Lower leg skin (tissue), 4 donors: Measurements from ENCODE around the gene KIRREL2. TPM values are rescaled to one million over a fixed set of nuclear protein-coding genes. Genes with fewer than 3 reads are reported as not detected.

Source experiments
- DNase-seq, 2 donors: peaks; one replicate each; pipeline ENCODE4 v3.0.0-alpha.2; 2019; ENCODE audit warnings: low spot score in 2 of 2
- H3K4me3 ChIP-seq: fragments of 200-600 bp; sonication (generic); 2 replicates; pipeline ENCODE4 v1.5.1; 2017; ENCODE audit warnings: mild to moderate bottlenecking, low read depth; ENCODE audit not compliant: poor library complexity, severe bottlenecking
- CTCF ChIP-seq, 3 donors: fragments of 450-650 bp; IDR thresholded peaks; one replicate each; pipeline ENCODE4 v1.5.1; 2016; ENCODE audit warnings: antibody characterized with exemption in 3 of 3, mild to moderate bottlenecking in 3 of 3, moderate library complexity in 2 of 3
- POLR2A ChIP-seq, 2 donors: fragments of 450-650 bp; IDR thresholded peaks; one replicate each; pipeline ENCODE4 v1.6.1; 2016 to 2017; ENCODE audit warnings: antibody characterized with exemption in 2 of 2, mild to moderate bottlenecking in 1 of 2, moderate library complexity in 1 of 2
- WGBS, 2 donors: methylation state at CpG; one replicate each; pipeline ENCODE4 v1.1.5; 2018; 5-methylcytosine and 5-hydroxymethylcytosine counted together
- intact Hi-C: fragments of 100-400 bp; cut with DNase I; formaldehyde crosslinking; loops from one replicate; pipeline ENCODE4 v1.15.0; 2023; ENCODE audit warnings: low total_unique reads
- total RNA-seq, 4 donors: library from RNA; depleted of rRNA; stranded (reverse); fragments of >200 nt; gene quantifications; one replicate each; pipeline ENCODE4 v1.1.0, GENCODE V29; 2016

Gene KIRREL2
- total RNA-seq, 4 donors from 2014 or later: 0.32 TPM; not detected in 3

- no peak for TF ChIP-seq POLR2A (IDR thresholded peaks at IDR 0.05)
- no peak for DNase-seq
- 84 to 86% methylated on average over 11 of the region's 11 CpGs for WGBS, 2 donors
- intact Hi-C loops: no loop called here
- no peak overlapping the region for H3K4me3 ChIP-seq
Observed at GRCh38 chr19:35813043-35813890, 43.4 kb upstream of the KIRREL2 start.

- TF ChIP-seq POLR2A (IDR thresholded peaks at IDR 0.05) (no peak), CTCF (IDR thresholded peaks at IDR 0.05) (no peak)
- 30 to 32% methylated on average over 6 of the region's 6 CpGs for WGBS, 2 donors
- intact Hi-C loops: no loop called here
- no peak overlapping the region for H3K4me3 ChIP-seq
- DNase-seq: no peak
Observed at GRCh38 chr19:35816262-35816661, 40.4 kb upstream of the KIRREL2 start.

- WGBS, 2 donors: 70 to 71% methylated on average over 9 of the region's 9 CpGs
- no peak overlapping the region for H3K4me3 ChIP-seq
- intact Hi-C loops: no loop called here
- DNase-seq: no peak
- TF ChIP-seq POLR2A (IDR thresholded peaks at IDR 0.05) (no peak), CTCF (IDR thresholded peaks at IDR 0.05) (no peak)
Observed at GRCh38 chr19:35816846-35817245, 39.9 kb upstream of the KIRREL2 start.

- no peak for DNase-seq
- H3K4me3 ChIP-seq: no peak overlapping the region
- intact Hi-C loops: no loop called here
- TF ChIP-seq CTCF (IDR thresholded peaks at IDR 0.05): no peak
- TF ChIP-seq POLR2A (IDR thresholded peaks at IDR 0.05): no peak
- 65 to 67% methylated on average over 3 of the region's 3 CpGs for WGBS, 2 donors
Observed at GRCh38 chr19:35818445-35818844, 38.3 kb upstream of the KIRREL2 start.

GRCh38 chr19:35822579-35822978 lies 34.1 kb upstream of the KIRREL2 start:
- intact Hi-C loops: no loop called here
- WGBS, 2 donors: 73 to 77% methylated on average over 3 of the region's 3 CpGs
- TF ChIP-seq POLR2A (IDR thresholded peaks at IDR 0.05) (no peak), CTCF (IDR thresholded peaks at IDR 0.05) (no peak)
- H3K4me3 ChIP-seq: no peak overlapping the region
- no peak for DNase-seq

GRCh38 chr19:35824150-35824549 lies 32.6 kb upstream of the KIRREL2 start:
- H3K4me3 ChIP-seq: no peak overlapping the region
- WGBS, 2 donors: 75 to 85% methylated on average over 5 of the region's 5 CpGs
- intact Hi-C loops: no loop called here
- TF ChIP-seq POLR2A (IDR thresholded peaks at IDR 0.05) (no peak), CTCF (IDR thresholded peaks at IDR 0.05) (no peak)
- DNase-seq: no peak
